HepG2 (cell line): ENCODE results near the gene CEP78. TPM values are rescaled to one million over a fixed set of nuclear protein-coding genes. Genes with fewer than 3 reads are reported as not detected.

ENCODE experiments used
- CREM ChIP-seq, 2 experiments: sonication (generic) in 1 of 2; formaldehyde crosslinking in 1 of 2; IDR thresholded peaks; 2 replicates each; pipeline versions ENCODE4 v1.4.0 to v1.6.1; 2016 to 2020; ENCODE audit warnings: antibody characterized with exemption in 1 of 2, mild to moderate bottlenecking in 1 of 2, missing genetic modification reagents in 1 of 2
- GLI4 ChIP-seq: sonication (generic); formaldehyde crosslinking; IDR thresholded peaks from 2 replicates; pipeline ENCODE4 v1.5.1; 2020; ENCODE audit warnings: missing genetic modification reagents, mild to moderate bottlenecking, moderate library complexity, borderline replicate concordance
- GMEB2 ChIP-seq: IDR thresholded peaks from 2 replicates; pipeline ENCODE4 v1.6.1; 2016; ENCODE audit warnings: missing biosample characterization, missing genetic modification reagents, low read depth
- GTF3A ChIP-seq: sonication (generic); formaldehyde crosslinking; conservative IDR thresholded peaks from 2 replicates; pipeline ENCODE4 v1.4.0; 2020; ENCODE audit warnings: mild to moderate bottlenecking, missing genetic modification reagents
- HOXA9 ChIP-seq: sonication (generic); formaldehyde crosslinking; IDR thresholded peaks from 2 replicates; pipeline ENCODE4 v1.8.1; 2022; ENCODE audit warnings: missing genetic modification reagents, mild to moderate bottlenecking, moderate library complexity, borderline replicate concordance
- KDM6A ChIP-seq: IDR thresholded peaks from 2 replicates; pipeline ENCODE4 v1.6.1; 2016; ENCODE audit warnings: low read depth
- LRRFIP1 ChIP-seq: sonication (generic); formaldehyde crosslinking; conservative IDR thresholded peaks from 2 replicates; pipeline ENCODE4 v1.4.0; 2020; ENCODE audit warnings: missing genetic modification reagents
- NAIF1 ChIP-seq: sonication (generic); formaldehyde crosslinking; IDR thresholded peaks from 2 replicates; pipeline ENCODE4 v1.5.0; 2020; ENCODE audit warnings: mild to moderate bottlenecking, missing genetic modification reagents, borderline replicate concordance
- NFIB ChIP-seq: sonication (generic); formaldehyde crosslinking; IDR thresholded peaks from 2 replicates; pipeline ENCODE4 v1.9.0; 2021; ENCODE audit warnings: missing genetic modification reagents, mild to moderate bottlenecking, borderline replicate concordance
- POLR2A ChIP-seq, 2 experiments: IDR thresholded peaks; 2 replicates each; pipeline ENCODE4 v1.6.1; 2011; ENCODE audit warnings: low read depth in 2 of 2, low read length in 2 of 2, mild to moderate bottlenecking in 1 of 2, moderate library complexity in 1 of 2; ENCODE audit not compliant: insufficient read depth in 1 of 2
- RARA ChIP-seq: IDR thresholded peaks from 2 replicates; pipeline ENCODE4 v1.6.1; 2016; ENCODE audit warnings: missing genetic modification reagents, missing compliant biosample characterization
- SOX13 ChIP-seq, 3 experiments: fragments of 450-650 bp in 1 of 3; sonication (generic) in 1 of 3; formaldehyde crosslinking in 1 of 3; IDR thresholded peaks in 2 of 3; conservative IDR thresholded peaks in 1 of 3; 2 replicates each; pipeline versions ENCODE4 v1.5.0 to v1.6.1; 2016 to 2020; ENCODE audit warnings: antibody characterized with exemption in 1 of 3, mild to moderate bottlenecking in 1 of 3, missing compliant biosample characterization in 1 of 3, missing genetic modification reagents in 1 of 3, moderate library complexity in 1 of 3
- SRF ChIP-seq: IDR thresholded peaks from 2 replicates; pipeline ENCODE4 v1.6.1; 2011; ENCODE audit warnings: mild to moderate bottlenecking, low read depth, low read length, moderate library complexity
- ZFP41 ChIP-seq: sonication (generic); formaldehyde crosslinking; IDR thresholded peaks from 2 replicates; pipeline ENCODE4 v1.4.0; 2020; ENCODE audit warnings: mild to moderate bottlenecking, missing genetic modification reagents, borderline replicate concordance
- ZNF275 ChIP-seq: sonication (generic); formaldehyde crosslinking; IDR thresholded peaks from 2 replicates; pipeline ENCODE4 v1.8.0; 2022; ENCODE audit warnings: missing genetic modification reagents, mild to moderate bottlenecking, inconsistent platforms, borderline replicate concordance
- ZNF576 ChIP-seq: sonication (generic); formaldehyde crosslinking; IDR thresholded peaks from 2 replicates; pipeline ENCODE4 v1.4.0; 2020; ENCODE audit warnings: mild to moderate bottlenecking, missing genetic modification reagents
- ZNF747 ChIP-seq: sonication (generic); formaldehyde crosslinking; IDR thresholded peaks from 2 replicates; pipeline ENCODE4 v1.8.1; 2023; ENCODE audit warnings: missing genetic modification reagents, mild to moderate bottlenecking, borderline replicate concordance
- ZNF780A ChIP-seq: sonication (generic); formaldehyde crosslinking; IDR thresholded peaks from 2 replicates; pipeline ENCODE4 v1.8.0; 2022; ENCODE audit warnings: mild to moderate bottlenecking, missing genetic modification reagents, moderate library complexity
- polyA plus RNA-seq, 8 experiments: library from polyadenylated mRNA; depleted of rRNA in 3 of 8; stranded (reverse) in 7 of 8; unstranded in 1 of 8; fragments of >200 nt; fragmentation: Illumina TruSeq in 4 of 8; extraction: Trizol in 4 of 8; gene quantifications; 2 replicates each; pipeline versions ENCODE4 v1.2.1 to v1.2.3, GENCODE V29; 2011 to 2016; ENCODE audit warnings: low read depth in 4 of 8, missing spikeins in 1 of 8, mixed read lengths in 1 of 8; ENCODE audit not compliant: insufficient read depth in 1 of 8
- total RNA-seq, 5 experiments: library from RNA; depleted of rRNA; stranded (reverse); fragments of >200 nt; fragmentation: Illumina TruSeq; extraction: Trizol; gene quantifications; 2 replicates each; pipeline ENCODE4 v1.2.3, GENCODE V29; 2016; ENCODE audit warnings: low read depth in 1 of 5

Gene CEP78
- total and polyA plus RNA-seq, 2 of the 13 experiments (the other 11 are each of a cell fraction or from before 2014, with no cell fraction given): 5.1 to 30.8 TPM

GRCh38 chr9:78235762-78236550 lies at the start of gene CEP78 (continued):
- no peak for TF ChIP-seq LRRFIP1
- TF ChIP-seq ZNF780A: no peak; the same call in 1 of the 2 replicates
- TF ChIP-seq NFIB (CRISPR knock-in tag): no peak
- no peak for TF ChIP-seq SOX13 (IDR thresholded peaks at IDR 0.05)
- TF ChIP-seq SOX13 (CRISPR knock-in tag; conservative IDR thresholded peaks at IDR 0.05 in 1 of 2, IDR thresholded peaks at IDR 0.05 in 1 of 2): peak in 1 of 2 experiments; percentile 40; a peak in 1 of 4 replicates
- no peak for TF ChIP-seq ZNF576
- peak; percentile 94 for TF ChIP-seq ZNF275 (CRISPR knock-in tag)
- 0 out of 2 replicates have a peak, but pooled peaks have one; percentile 20 for TF ChIP-seq RARA (CRISPR knock-in tag)
- TF ChIP-seq GTF3A (CRISPR knock-in tag): no peak
- peak; percentile 97 for TF ChIP-seq GMEB2 (CRISPR knock-in tag)
- TF ChIP-seq GLI4 (CRISPR knock-in tag): no peak
- TF ChIP-seq ZNF747 (CRISPR knock-in tag): peak; percentile 35; the same call in 1 of the 2 replicates
- no peak for TF ChIP-seq KDM6A (CRISPR knock-in tag)
- TF ChIP-seq POLR2A (IDR thresholded peaks at IDR 0.05; ENCODE audit: insufficient read depth in 1 of 2, low read depth in 2 of 2, low read length in 2 of 2): peak in 1 of 2 experiments; percentile 75
- TF ChIP-seq NAIF1 (CRISPR knock-in tag): peak; percentile 51; the same call in 1 of the 2 replicates
- 0 out of 2 replicates have a peak, but pooled peaks have one; percentile 23 for TF ChIP-seq HOXA9 (CRISPR knock-in tag)
- no peak for TF ChIP-seq ZFP41 (CRISPR knock-in tag)
- no peak for TF ChIP-seq SRF
- TF ChIP-seq CREM (IDR thresholded peaks at IDR 0.05): peak; percentile 56
- no peak for TF ChIP-seq CREM (CRISPR knock-in tag; IDR thresholded peaks at IDR 0.05)
